Activated CD4-positive, alpha-beta T cell treated with anti-CD3 and anti-CD28 coated beads for 4 hours (primary cell): ENCODE measurements around the gene GOLGA8A.
"Not testable (repeated sequence)": the region's sequence is repeated elsewhere in the genome, so short reads cannot be mapped to it uniquely, and the experiment has no call there.

Source experiments
- DNase-seq, 2 donors: peaks; one replicate each; pipeline ENCODE4 v3.0.0-alpha.2; 2020

GOLGA8A gene

DNA sequence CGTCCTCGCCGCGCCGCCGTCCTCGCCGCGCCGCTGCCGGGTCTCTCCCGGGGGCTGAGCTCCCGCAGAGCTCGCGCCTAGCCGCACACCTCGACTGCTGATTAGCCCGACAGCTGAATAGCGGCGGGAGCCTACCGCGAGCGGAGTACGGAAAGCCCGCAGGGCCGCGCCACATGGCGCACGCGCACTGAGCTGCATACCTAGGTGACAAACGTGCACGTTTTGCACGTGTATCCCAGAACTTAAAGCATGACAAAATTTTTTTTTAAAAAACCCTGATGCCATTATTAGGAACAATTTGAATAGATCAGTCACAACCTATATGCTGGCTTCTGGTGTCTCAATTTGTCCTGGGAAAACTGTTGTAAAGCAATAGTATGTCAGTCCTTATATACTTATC is at the start of gene GOLGA8A:
Gene GOLGA8A, minus strand, starts transcription at position 122 of the 400 bp plus-strand sequence. CDS start 48,117 bp downstream, outside the sequence.
- DNase-seq, result peak; percentile 87 to 89

DNA sequence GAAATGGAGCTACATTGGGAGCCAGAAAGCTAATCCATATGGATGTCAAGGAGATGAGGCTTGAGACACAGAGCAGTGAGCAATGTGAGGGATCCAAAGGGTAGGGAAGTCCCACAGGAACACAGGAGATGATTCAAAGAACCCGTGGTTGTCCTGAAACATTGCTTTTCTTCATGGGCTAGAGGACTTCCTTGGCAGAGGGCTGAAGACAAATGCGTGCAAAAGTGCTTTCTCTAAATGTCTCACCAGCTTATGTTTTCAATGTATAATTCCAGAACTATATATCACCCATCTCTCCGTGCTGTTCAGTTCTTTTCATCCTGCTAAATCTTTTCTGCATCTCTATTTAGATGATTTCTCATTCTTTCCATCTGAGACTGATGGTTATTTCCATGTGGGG is 46.0 kb upstream of the GOLGA8A start:
- DNase-seq, result no peak

DNA sequence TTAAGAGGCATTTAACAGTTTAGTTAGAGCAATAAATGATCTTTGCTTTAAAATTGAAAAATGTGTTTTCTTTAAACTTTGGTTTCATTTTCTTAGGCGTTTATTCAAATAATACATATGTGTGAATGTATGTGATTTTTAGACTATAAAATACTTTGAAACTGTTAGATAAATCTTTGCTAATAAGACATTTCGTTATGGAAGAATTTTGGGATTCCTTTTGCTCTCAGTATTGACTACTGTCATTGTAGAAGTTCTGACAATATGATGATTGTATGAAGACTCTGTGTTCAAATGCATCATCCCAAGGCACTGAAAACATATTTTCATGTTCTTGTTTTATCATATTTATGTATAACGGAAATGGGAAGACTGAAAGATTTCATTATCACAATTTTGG is 43.8 kb upstream of the GOLGA8A start:
- DNase-seq, result no peak

DNA sequence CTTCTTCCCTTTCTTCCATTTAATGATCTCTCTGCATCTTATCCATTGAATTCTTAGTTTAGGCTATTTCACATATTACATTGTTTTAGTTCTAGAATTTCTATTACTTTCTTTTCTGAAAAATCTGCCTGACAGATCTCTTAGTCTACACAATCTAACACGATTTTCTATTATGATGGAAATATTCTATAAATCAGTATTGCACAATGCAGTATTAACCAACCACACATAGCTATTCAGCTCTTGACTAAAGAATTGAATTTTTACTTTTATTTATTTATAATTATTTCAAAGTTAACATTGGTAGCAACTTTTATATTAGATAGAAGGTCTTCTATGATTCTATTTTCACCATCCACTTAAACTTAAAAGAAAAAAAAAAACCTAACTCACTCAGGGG is 36.2 kb upstream of the GOLGA8A start:
- DNase-seq, result no peak

DNA sequence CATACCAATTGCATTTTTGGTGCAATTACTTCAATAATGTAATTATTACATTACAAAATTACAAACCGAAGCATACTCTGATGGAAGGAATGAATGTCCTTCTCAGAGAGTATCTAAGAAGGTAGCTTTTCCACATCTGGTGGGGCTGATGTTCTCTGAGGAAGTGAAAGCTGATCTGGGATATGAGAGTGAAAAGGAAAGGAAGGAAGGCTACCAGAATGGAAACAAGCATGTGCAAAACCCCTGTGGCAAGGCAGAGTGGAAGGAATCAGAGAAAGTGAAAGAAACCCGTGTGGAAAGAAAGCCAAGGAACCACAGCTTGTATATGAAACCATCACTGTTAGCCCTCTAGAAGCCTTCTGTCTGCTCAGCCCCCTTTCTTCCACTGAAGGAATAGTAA is 35.3 kb upstream of the GOLGA8A start:
- DNase-seq, result no peak

DNA sequence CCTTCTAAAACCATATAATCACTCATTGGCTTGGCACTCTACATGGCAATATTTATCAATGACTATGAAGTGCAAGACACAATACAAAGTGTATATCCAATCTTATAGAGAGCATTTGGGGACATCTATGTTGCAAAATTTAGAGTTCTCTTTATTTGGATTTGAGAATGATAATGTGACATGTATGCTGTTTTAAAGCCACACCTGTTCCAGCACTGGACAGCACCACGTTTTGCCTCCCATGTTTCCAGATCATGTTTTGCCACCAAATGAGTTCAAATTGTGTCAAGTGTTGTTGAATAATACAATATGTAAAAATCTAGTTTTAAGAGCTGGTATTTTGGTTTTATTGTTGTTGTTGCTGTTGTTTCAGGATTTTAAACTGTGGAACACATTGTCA is 33.3 kb upstream of the GOLGA8A start:
- DNase-seq, result no peak

DNA sequence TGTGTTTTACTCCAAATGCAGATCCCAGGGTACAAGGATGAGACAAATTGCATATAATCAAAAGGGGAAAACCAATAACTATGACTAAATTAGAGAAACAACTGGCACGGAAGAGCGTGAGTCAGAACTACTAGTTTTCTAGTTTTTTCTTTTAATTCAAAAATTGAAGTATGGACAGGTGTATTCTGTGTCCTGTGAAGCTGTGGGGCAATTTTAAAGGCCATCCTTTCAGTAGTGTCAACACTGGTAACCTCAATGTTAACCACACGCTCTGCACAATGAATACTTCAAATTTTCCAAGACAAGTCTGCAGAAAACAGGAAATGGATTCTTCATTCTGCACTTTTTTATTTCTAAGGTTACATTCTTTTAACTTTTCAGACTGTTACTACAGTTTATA is 32.5 kb upstream of the GOLGA8A start:
- DNase-seq, result no peak

- no peak for DNase-seq
Observed at GRCh38 chr15:34461730-34462129, 24.1 kb upstream of the GOLGA8A start.

DNA sequence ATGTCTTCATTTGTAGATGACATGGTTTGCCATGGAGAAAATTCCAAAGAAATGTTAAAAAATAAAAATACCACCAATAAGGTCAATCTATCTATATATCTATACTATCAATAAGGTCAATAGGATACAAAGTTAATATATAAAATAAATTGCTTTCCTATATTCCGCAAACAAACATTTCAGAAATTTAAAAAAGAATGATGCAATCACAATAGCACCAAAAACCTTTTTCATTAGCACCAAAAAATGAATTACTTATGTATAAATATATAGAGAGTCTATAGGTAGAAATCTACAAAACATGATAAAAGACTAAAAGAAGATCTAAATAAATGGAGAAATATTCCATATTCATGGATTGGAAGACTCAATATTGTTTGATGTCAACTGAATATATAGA is 22.8 kb upstream of the GOLGA8A start:
- DNase-seq, result no peak

- no peak for DNase-seq
Observed at GRCh38 chr15:34456658-34457057, 19.1 kb upstream of the GOLGA8A start.

DNA sequence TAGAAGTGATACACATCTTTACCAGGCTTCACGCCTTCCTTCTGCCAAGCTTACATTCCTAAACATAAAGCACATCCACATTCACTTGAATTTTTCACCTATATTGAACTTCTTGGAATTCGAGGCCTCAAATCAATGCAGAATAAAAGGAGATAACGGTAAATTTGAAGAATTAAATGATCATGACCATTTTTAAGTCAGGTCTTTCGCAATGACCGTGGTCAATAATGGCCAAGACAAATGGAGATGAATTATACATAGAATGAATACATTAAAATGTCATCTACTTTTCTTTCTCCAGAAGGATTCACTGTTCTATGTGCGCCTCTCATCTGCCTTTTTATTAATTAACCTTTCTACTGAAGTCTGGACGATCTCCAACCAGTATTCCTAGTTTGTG is 5.3 kb upstream of the GOLGA8A start:
- no peak for DNase-seq

DNA sequence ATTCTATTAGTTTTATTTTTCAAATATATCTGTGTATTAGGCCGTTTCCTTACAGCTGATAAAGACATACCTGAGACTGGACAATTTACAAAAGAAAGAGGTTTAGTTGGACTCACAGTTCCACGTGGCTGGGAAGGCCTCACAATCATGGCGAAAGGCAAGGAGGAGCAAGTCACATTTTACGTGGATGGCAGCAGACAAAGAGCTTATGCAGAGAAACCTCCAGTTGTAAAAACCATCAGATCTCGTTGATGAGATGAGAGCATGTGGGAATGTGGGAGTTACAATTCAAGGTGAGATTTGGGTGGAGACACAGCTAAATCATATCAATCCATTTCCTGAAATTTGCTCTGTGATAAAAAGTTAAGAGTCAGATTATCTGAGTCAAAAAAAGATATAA is 2.3 kb upstream of the GOLGA8A start:
- DNase-seq, result no peak

- peak; percentile 49 to 60 for DNase-seq
Observed at GRCh38 chr15:34436956-34437442, 609 bp downstream of the GOLGA8A start.

DNA sequence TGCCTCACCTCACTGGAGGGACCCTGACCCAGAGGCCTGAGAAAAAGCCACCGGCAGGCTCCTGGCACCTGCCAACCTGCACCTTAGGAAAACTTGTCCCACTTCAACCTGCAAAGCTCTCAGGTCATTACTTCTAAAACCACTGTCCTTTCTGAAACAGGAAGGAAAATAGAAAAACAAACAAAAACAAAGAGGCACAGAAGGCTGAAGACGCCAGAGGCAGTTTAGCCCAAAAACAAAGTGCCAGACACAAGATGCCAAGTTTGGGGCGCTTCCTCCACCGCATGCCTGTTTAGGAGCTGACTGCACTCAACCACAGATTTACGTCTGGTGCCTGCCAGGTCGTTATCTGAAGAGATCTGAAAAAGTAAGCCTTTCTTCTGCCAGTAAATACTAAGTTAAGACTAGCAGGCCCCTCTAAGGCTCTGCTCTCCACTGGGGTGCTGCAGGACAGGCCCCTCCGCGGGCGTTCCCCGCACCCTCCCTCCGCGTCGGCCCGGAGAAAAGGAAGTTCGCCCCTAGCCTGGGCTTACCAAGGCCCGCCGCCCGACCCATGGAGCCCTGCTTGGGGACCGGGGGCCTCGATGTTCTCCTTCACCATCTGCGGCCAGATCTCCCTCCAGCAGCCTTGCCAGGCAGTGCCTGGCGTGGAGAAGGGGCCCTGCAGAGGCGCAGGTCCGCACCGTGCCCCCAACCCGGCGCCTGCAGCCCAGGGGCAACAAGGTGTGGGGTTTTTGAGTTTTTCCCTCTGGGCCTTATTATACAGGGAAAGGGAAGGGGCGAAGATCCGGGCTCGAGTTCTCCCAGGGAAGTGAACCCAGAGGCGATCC is 1.3 kb downstream of the GOLGA8A start:
- no peak for DNase-seq

- DNase-seq, result no peak
Observed at GRCh38 chr15:34435658-34436057, 1.9 kb downstream of the GOLGA8A start.

GRCh38 chr15:34434627-34435305 is 2.8 kb downstream of the GOLGA8A start:
- no peak for DNase-seq

DNA sequence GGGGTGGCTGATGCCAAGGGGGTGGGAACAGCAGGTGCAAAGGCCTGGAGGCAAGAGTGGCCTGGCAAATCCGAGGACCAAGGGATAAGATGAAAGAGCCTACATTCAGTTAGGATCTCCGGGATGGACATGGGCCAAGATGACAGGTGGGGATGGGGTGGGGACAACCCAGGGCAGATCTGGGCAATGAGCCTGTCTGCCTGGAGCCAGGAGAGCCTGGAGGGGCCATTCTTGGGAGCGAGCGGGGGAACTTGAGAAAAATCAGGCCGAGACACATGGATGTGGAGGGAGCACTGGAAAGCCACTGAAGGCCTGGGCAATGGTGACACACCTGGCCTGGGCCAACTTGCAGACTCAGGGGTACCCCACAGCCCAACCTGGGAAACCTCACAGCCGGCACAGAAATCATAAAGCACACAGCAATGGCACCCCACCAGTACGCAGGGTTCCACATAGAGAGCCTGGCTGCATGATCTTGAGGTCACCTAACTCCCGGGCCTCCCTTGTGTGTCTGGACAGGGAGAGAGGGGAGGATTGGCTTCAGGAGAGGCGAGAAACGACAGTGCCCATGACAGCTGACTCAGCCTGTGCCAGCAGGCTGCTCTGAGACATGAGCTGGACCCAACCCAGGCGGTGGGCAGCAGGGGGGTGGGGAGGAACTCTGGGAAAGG is 3.5 kb downstream of the GOLGA8A start:
- DNase-seq, result not testable (repeated sequence)

- DNase-seq, result not testable (repeated sequence)
Observed at GRCh38 chr15:34430642-34431041, 7.0 kb downstream of the GOLGA8A start.

GRCh38 chr15:34423425-34424090 is 14.1 kb downstream of the GOLGA8A start:
- not testable (repeated sequence) for DNase-seq

- DNase-seq, result not testable (repeated sequence)
Observed at GRCh38 chr15:34420953-34421352, 16.7 kb downstream of the GOLGA8A start.

DNA sequence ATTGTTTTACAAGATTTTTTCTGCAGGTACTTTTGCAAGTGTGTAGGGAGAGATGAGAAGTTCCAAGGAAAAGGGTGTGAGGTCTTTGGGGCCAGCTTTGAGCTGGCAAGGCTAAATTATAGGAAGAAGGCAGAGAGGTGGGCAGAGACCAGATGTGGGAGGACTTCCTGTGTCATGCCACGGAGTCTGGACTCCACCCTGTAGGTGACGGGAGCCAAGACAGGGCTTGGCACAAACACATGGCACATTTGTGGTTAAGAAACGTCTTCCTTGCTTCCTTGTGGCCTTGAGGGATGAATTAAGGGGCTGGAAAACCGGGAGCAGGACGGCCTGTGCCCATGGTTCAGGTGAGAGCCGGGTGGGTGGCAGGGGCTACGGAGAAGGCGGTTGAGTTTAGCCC is 19.2 kb downstream of the GOLGA8A start:
- not testable (repeated sequence) for DNase-seq

- not testable (repeated sequence) for DNase-seq
Observed at GRCh38 chr15:34409511-34409910, 28.1 kb downstream of the GOLGA8A start.

DNA sequence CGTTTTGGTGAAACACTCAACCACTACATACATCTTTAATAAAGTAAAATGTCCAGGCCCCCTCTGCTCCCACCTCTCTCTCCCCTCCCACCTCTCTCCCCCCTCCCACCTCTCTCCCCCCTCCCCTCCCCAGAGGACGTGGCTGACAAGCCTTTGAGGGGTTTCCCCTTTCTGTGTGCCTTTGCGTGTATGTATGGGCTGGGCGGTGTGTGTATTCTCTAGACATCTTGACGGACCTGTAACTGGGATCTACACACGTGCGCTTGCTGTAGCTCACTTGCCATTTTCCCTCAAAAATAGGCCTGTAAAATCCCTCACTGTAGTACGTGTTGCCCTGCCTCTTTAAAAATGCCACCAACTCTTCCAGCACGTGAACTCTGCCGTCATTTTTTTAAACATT is 28.6 kb downstream of the GOLGA8A start:
- not testable (repeated sequence) for DNase-seq
